COLO829 (cell line): ENCODE data around the gene ADAMTSL5.
A peak's percentile ranks its signal among the peaks of the same experiment; 100 is the strongest.
"Not testable (repeated sequence)": the region's sequence is repeated elsewhere in the genome, so short reads cannot be mapped to it uniquely, and the experiment has no call there.

Source experiments
- DNase-seq: peaks from one replicate; pipeline ENCODE4 v3.0.0; 2012; ENCODE audit warnings: low spot score

ADAMTSL5 gene

GRCh38 chr19:1511318-1512317, 1.2 kb downstream of the ADAMTSL5 start:
- no peak for DNase-seq

- no peak for DNase-seq
Observed at GRCh38 chr19:1510807-1511206, 2.0 kb downstream of the ADAMTSL5 start.

- no peak for DNase-seq
Observed at GRCh38 chr19:1510442-1510806, 2.4 kb downstream of the ADAMTSL5 start.

GRCh38 chr19:1509602-1510441, 3.0 kb downstream of the ADAMTSL5 start:
- DNase-seq: no peak

GRCh38 chr19:1508507-1508856, 4.3 kb downstream of the ADAMTSL5 start:
- no peak for DNase-seq

- peak; percentile 100 for DNase-seq
Observed at GRCh38 chr19:1507763-1508506, 4.9 kb downstream of the ADAMTSL5 start.

GRCh38 chr19:1507192-1507660, 5.6 kb downstream of the ADAMTSL5 start:
- DNase-seq: no peak

- no peak for DNase-seq
Observed at GRCh38 chr19:1505991-1506881, 6.6 kb downstream of the ADAMTSL5 start.

- DNase-seq: no peak
Observed at GRCh38 chr19:1505012-1505411, 7.8 kb downstream of the ADAMTSL5 start.

- DNase-seq: no peak
Observed at GRCh38 chr19:1503925-1504773, 8.7 kb downstream of the ADAMTSL5 start.

- no peak for DNase-seq
Observed at GRCh38 chr19:1503089-1503924, 9.5 kb downstream of the ADAMTSL5 start.

- no peak for DNase-seq
Observed at GRCh38 chr19:1502433-1503088, 10.3 kb downstream of the ADAMTSL5 start.

GRCh38 chr19:1501200-1501595, 11.6 kb downstream of the ADAMTSL5 start:
- DNase-seq: no peak

- DNase-seq: not testable (repeated sequence)
Observed at GRCh38 chr19:1499231-1499630, 13.6 kb downstream of the ADAMTSL5 start.

GRCh38 chr19:1497578-1498235, 15.1 kb downstream of the ADAMTSL5 start:
- no peak for DNase-seq

- no peak for DNase-seq
Observed at GRCh38 chr19:1496714-1497577, 15.9 kb downstream of the ADAMTSL5 start.
